Endothelial cell of umbilical vein (primary cell): ENCODE results near the gene SLC9A3. TPM values are rescaled to one million over a fixed set of nuclear protein-coding genes. Genes with fewer than 3 reads are reported as not detected.

Experiments used
- BruUV-seq: library from RNA; stranded (reverse); fragments of 400-500 nt; replicated peaks from 2 replicates; lab custom pipeline; 2021; lab: Mats Ljungman, UMichigan
- CTCF ChIA-PET: fragments of 300-600, 350-600 bp; sonication (Branson Sonifier 250); formaldehyde crosslinking; loops from one replicate; lab custom pipeline; 2021; ENCODE audit warnings: antibody characterized with exemption, inconsistent platforms; lab: Charles Lee
- POLR2A ChIA-PET: fragments of 300-600, 350-600 bp; sonication (Branson Sonifier 250); formaldehyde crosslinking; loops from one replicate; lab custom pipeline; 2021; ENCODE audit warnings: antibody characterized with exemption, inconsistent platforms; lab: Charles Lee
- DNase-seq: peaks from one replicate; pipeline ENCODE4 v3.0.0-alpha.2; 2011; ENCODE audit warnings: low read depth, low spot score
- FAIRE-seq: peaks from 2 replicates; lab custom pipeline; 2011; peaks lifted over from hg19 to GRCh38; lab: Jason Lieb, UNC
- H2AFZ ChIP-seq: 2 replicates; pipeline ENCODE4 v1.6.0; 2012; ENCODE audit warnings: low read depth, low read length, control low read depth, inconsistent platforms
- H3K27ac ChIP-seq: 2 replicates; pipeline ENCODE4 v1.5.1; 2011; ENCODE audit warnings: low read depth, mild to moderate bottlenecking, control low read depth, low read length, moderate library complexity; ENCODE audit not compliant: insufficient read depth
- H3K27me3 ChIP-seq, 2 experiments: 2 replicates each; pipeline versions ENCODE4 v1.6.0 to v1.6.1; 2011; ENCODE audit warnings: low read length in 2 of 2, mixed read lengths in 1 of 2; ENCODE audit not compliant: control insufficient read depth in 2 of 2, insufficient read depth in 2 of 2
- H3K36me3 ChIP-seq, 2 experiments: 2 replicates in 1 of 2; 3 replicates in 1 of 2; pipeline ENCODE4 v1.5.1; 2011; ENCODE audit warnings: low read length in 2 of 2, mild to moderate bottlenecking in 1 of 2, moderate library complexity in 1 of 2; ENCODE audit not compliant: control insufficient read depth in 2 of 2, insufficient read depth in 2 of 2; ENCODE audit errors: extremely low read depth in 1 of 2
- H3K4me1 ChIP-seq: 3 replicates; pipeline ENCODE4 v1.5.1; 2011; ENCODE audit warnings: mild to moderate bottlenecking, low read length; ENCODE audit not compliant: control insufficient read depth, insufficient read depth; ENCODE audit errors: extremely low read depth
- H3K4me2 ChIP-seq: 2 replicates; pipeline ENCODE4 v1.6.1; 2011; ENCODE audit warnings: low read length, control low read depth, mixed read lengths; ENCODE audit not compliant: insufficient read depth
- H3K4me3 ChIP-seq, 3 experiments: fragments of 200-600 bp in 1 of 3; sonication (generic), shearing (Covaris generic) in 1 of 3; replicated peaks in 1 of 3; 2 replicates each; pipeline ENCODE4 v1.5.1; 2011 to 2016; ENCODE audit warnings: control low read depth in 3 of 3, low read length in 3 of 3, mild to moderate bottlenecking in 2 of 3, inconsistent platforms in 1 of 3, low read depth in 1 of 3, moderate library complexity in 1 of 3; ENCODE audit not compliant: insufficient read depth in 1 of 3
- H3K79me2 ChIP-seq: 2 replicates; pipeline ENCODE4 v1.6.0; 2012; ENCODE audit warnings: low read length, inconsistent platforms; ENCODE audit not compliant: control insufficient read depth, insufficient read depth
- H3K9ac ChIP-seq: replicated peaks from 2 replicates; pipeline ENCODE3; 2011; ENCODE audit warnings: low read length, control low read depth; ENCODE audit not compliant: insufficient read depth; ENCODE audit errors: extremely low read depth
- H3K9me1 ChIP-seq: replicated peaks from 3 replicates; pipeline ENCODE4 v1.6.0; 2011; ENCODE audit warnings: mild to moderate bottlenecking, low read length; ENCODE audit not compliant: control insufficient read depth, insufficient read depth; ENCODE audit errors: extremely low read depth
- H3K9me3 ChIP-seq: replicated peaks from 2 replicates; pipeline ENCODE4 v1.5.1; 2012; ENCODE audit warnings: low read length, inconsistent platforms; ENCODE audit not compliant: control insufficient read depth, insufficient read depth
- H4K20me1 ChIP-seq: replicated peaks from 2 replicates; pipeline ENCODE3; 2011; ENCODE audit warnings: mild to moderate bottlenecking, low read length; ENCODE audit not compliant: control insufficient read depth, insufficient read depth; ENCODE audit errors: extremely low read depth
- CTCF ChIP-seq, 2 donors: IDR thresholded peaks; 1 replicate in 1 of 2; 2 replicates in 1 of 2; pipeline ENCODE4 v1.5.1; 2011; ENCODE audit warnings: low read length in 2 of 2, mild to moderate bottlenecking in 2 of 2, moderate library complexity in 2 of 2, control low read depth in 1 of 2, inconsistent platforms in 1 of 2, low read depth in 1 of 2; ENCODE audit not compliant: insufficient read depth in 1 of 2; ENCODE audit errors: extremely low read depth in 1 of 2
- EZH2 ChIP-seq: IDR thresholded peaks from 2 replicates; pipeline ENCODE4 v1.6.1; 2012; ENCODE audit warnings: borderline replicate concordance, low read depth, mild to moderate bottlenecking, moderate library complexity, low read length, inconsistent platforms; ENCODE audit not compliant: severe bottlenecking
- FOS ChIP-seq: IDR thresholded peaks from 2 replicates; pipeline ENCODE4 v1.6.1; 2011; ENCODE audit warnings: mild to moderate bottlenecking, low read length, moderate library complexity, borderline replicate concordance; ENCODE audit not compliant: insufficient read depth
- GATA2 ChIP-seq: IDR thresholded peaks from 2 replicates; pipeline ENCODE4 v1.7.0; 2011; ENCODE audit warnings: low read depth, mild to moderate bottlenecking, moderate library complexity, mixed read lengths, low read length; ENCODE audit not compliant: insufficient read length, insufficient read depth
- MAX ChIP-seq: IDR thresholded peaks from 2 replicates; pipeline ENCODE4 v1.6.1; 2011; ENCODE audit not compliant: insufficient read depth, insufficient read length
- MYC ChIP-seq: IDR thresholded peaks from one replicate; pipeline ENCODE4 v1.6.1; 2011; ENCODE audit warnings: mild to moderate bottlenecking, low read depth, low read length
- POLR2A ChIP-seq: IDR thresholded peaks from 2 replicates; pipeline ENCODE4 v1.6.1; 2012; ENCODE audit warnings: low read depth, mild to moderate bottlenecking, control low read depth, low read length
- POLR2AphosphoS5 ChIP-seq: IDR thresholded peaks from 2 replicates; pipeline ENCODE4 v1.6.1; 2012; ENCODE audit warnings: low read depth, mild to moderate bottlenecking, control low read depth, low read length, moderate library complexity; ENCODE audit not compliant: insufficient read depth
- dilution Hi-C: fragments of 300-500 bp; cut with MboI; formaldehyde crosslinking; loops from one replicate; pipeline ENCODE4 v1.15.0; 2019; ENCODE audit warnings: low sequenced_read_pairs; ENCODE audit not compliant: extremely low pct_ligation_motif_present
- intact Hi-C: fragments of 100-400 bp; cut with micrococcal nuclease; formaldehyde crosslinking; loops from one replicate; pipeline ENCODE4 v1.10.0; 2022
- polyA plus RNA-seq, 4 experiments: library from polyadenylated mRNA; depleted of rRNA in 3 of 4; stranded (reverse) in 3 of 4; unstranded in 1 of 4; fragments of >200 nt; gene quantifications; 2 replicates each; pipeline versions ENCODE4 v1.2.1 to v1.2.3, GENCODE V29; 2011 to 2012; ENCODE audit warnings: missing spikeins in 1 of 4
- total RNA-seq: library from RNA; stranded (reverse); gene quantifications from 2 replicates; pipeline ENCODE4 v1.2.3, GENCODE V29; 2021

Gene SLC9A3
- total and polyA plus RNA-seq, 2 donors (not counting 3 experiments of a cell fraction or from before 2014, with no cell fraction given): 0.79 to 0.82 TPM

GRCh38 chr5:472076-472655 lies 52.1 kb downstream of the SLC9A3 start:
- Histone ChIP-seq H3K9me1 (no peaks in the 10 kb centered on the region), H2AFZ (peak overlapping the region; percentile 91), H3K27ac (peak overlapping the region; percentile 82), H3K4me2 (peak overlapping the region; percentile 68), H3K9me3 (no peaks in the 10 kb centered on the region), H3K4me1 (peaks cover 6% of the 10 kb centered on the region), H3K27me3 (peaks cover 5 to 10% of the 10 kb centered on the region in 2 experiments), H4K20me1 (no peaks in the 10 kb centered on the region), H3K79me2 (peaks cover 4% of the 10 kb centered on the region), H3K4me3 (peak overlapping the region; percentile 42 to 55 (median 43)), H3K36me3 (peaks cover 0 to 2% of the 10 kb centered on the region in 2 experiments), H3K9ac (peak overlapping the region; percentile 76)
- ChIA-PET CTCF (interaction anchor here (2.3 to 3.5 kb wide), 2 partner anchors 26 to 155 kb away, joined by 11 to 23 read pairs; no protein-coding TSS in a partner anchor), POLR2A (interaction anchor here (0.6 kb wide), 2 partner anchors 83 to 1280 kb away, joined by 5 to 8 read pairs; no protein-coding TSS in a partner anchor)
- peak; percentile 9 for DNase-seq
- FAIRE-seq: peak; percentile 46
- no TSS peak for BruUV-seq
- dilution Hi-C loops: no loop called here
- no peak for TF ChIP-seq FOS
- TF ChIP-seq CTCF (IDR thresholded peaks at IDR 0.05; ENCODE audit: extremely low read depth in 1 of 2, insufficient read depth in 1 of 2, low read depth in 1 of 2, low read length in 2 of 2): no peak
- TF ChIP-seq POLR2A: no peak
- no peak for TF ChIP-seq MYC
- TF ChIP-seq GATA2: no peak
- TF ChIP-seq EZH2: no peak
- no peak for TF ChIP-seq MAX
- no peak for TF ChIP-seq POLR2AphosphoS5
- intact Hi-C loops: loop anchor here (5.0 kb wide), 1 partner anchor 140 kb away; the partner anchor contains the start of gene CEP72
